BLaER1 (cell line): ENCODE measurements around the gene ASMT.
A peak's percentile ranks its signal among the peaks of the same experiment; 100 is the strongest.
"Not testable (repeated sequence)": the region's sequence is repeated elsewhere in the genome, so short reads cannot be mapped to it uniquely, and the experiment has no call there.

Source experiments
- H3K27ac ChIP-seq: shearing (Covaris generic); formaldehyde crosslinking; 2 replicates; pipeline ENCODE4 v1.8.1; 2022
- H3K27me3 ChIP-seq: shearing (Covaris generic); formaldehyde crosslinking; 2 replicates; pipeline ENCODE4 v1.8.1; 2022
- H3K36me3 ChIP-seq: shearing (Covaris generic); formaldehyde crosslinking; 2 replicates; pipeline ENCODE4 v1.8.1; 2022
- H3K4me1 ChIP-seq: shearing (Covaris generic); formaldehyde crosslinking; 2 replicates; pipeline ENCODE4 v1.8.1; 2022
- H3K4me2 ChIP-seq: shearing (Covaris generic); formaldehyde crosslinking; 2 replicates; pipeline ENCODE4 v1.8.1; 2022
- H3K4me3 ChIP-seq: shearing (Covaris generic); formaldehyde crosslinking; 2 replicates; pipeline ENCODE4 v1.8.1; 2022
- H3K9ac ChIP-seq: shearing (Covaris generic); formaldehyde crosslinking; 2 replicates; pipeline ENCODE4 v1.8.1; 2022
- H3K9me3 ChIP-seq: shearing (Covaris generic); formaldehyde crosslinking; 2 replicates; pipeline ENCODE4 v1.8.1; 2022
- H4K20me1 ChIP-seq: shearing (Covaris generic); formaldehyde crosslinking; 2 replicates; pipeline ENCODE4 v1.8.1; 2022
- Cebpa-rat ChIP-seq: shearing (Covaris generic); IDR thresholded peaks from 2 replicates; pipeline ENCODE4 v1.8.1; 2022

The ASMT gene

DNA sequence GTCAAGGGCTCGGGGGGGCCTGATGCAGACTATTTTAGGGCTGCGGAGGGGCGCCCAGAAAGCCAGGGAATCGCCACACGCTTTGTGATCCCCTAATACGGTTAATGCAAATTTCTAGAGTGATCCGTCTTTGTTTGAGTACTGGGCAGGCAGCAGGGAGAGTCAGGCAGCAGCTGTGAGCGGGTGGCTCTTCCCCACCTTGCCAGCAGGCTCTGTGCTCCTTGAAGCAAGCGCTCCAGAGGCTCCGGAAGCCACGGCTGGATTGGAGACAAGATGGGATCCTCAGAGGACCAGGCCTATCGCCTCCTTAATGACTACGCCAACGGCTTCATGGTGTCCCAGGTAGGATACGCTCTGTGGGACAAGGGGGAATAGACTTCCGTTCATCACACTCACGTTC is at the start of gene ASMT:
Gene ASMT (plus strand): TSS at position 133 of the 400 bp plus-strand sequence. CDS start 141 bp downstream, at position 274.
- Histone ChIP-seq H3K4me1 (peaks cover 17% of the 10 kb centered on the region), H3K4me3 (no peak within 1 kb of the TSS), H3K9ac (no peak within 1 kb of the TSS), H3K9me3 (no peaks in the 10 kb centered on the region), H3K27ac (no peak within 1 kb of the TSS), H3K4me2 (no peak within 1 kb of the TSS), H3K27me3 (peaks cover 3% of the 10 kb centered on the region; the same call in 1 of the 2 replicates), H3K36me3 (no peaks in the 10 kb centered on the region), H4K20me1 (no peaks in the 10 kb centered on the region)
- no peak for TF ChIP-seq Cebpa-rat

- not testable (repeated sequence) for H3K9me3 ChIP-seq, H3K27ac ChIP-seq, H3K27me3 ChIP-seq, H3K4me3 ChIP-seq, H4K20me1 ChIP-seq, H3K9ac ChIP-seq, H3K36me3 ChIP-seq, H3K4me2 ChIP-seq
- peaks cover 33% of the 10 kb centered on the region for H3K4me1 ChIP-seq
These were observed 40.7 kb upstream of the ASMT start for GRCh38 chrX:1574181-1574580.

- Histone ChIP-seq H3K27ac (0 out of 2 replicates have a peak overlapping the region, but pooled peaks have one; percentile 0), H4K20me1 (no peaks in the 10 kb centered on the region), H3K4me3 (no peak overlapping the region), H3K4me1 (peaks cover 16% of the 10 kb centered on the region), H3K9me3 (peaks cover 6% of the 10 kb centered on the region), H3K9ac (no peak overlapping the region), H3K36me3 (no peaks in the 10 kb centered on the region), H3K4me2 (peak overlapping the region; percentile 43), H3K27me3 (no peaks in the 10 kb centered on the region)
- no peak for TF ChIP-seq Cebpa-rat
These were observed 38.5 kb upstream of the ASMT start for GRCh38 chrX:1576201-1576992.

DNA sequence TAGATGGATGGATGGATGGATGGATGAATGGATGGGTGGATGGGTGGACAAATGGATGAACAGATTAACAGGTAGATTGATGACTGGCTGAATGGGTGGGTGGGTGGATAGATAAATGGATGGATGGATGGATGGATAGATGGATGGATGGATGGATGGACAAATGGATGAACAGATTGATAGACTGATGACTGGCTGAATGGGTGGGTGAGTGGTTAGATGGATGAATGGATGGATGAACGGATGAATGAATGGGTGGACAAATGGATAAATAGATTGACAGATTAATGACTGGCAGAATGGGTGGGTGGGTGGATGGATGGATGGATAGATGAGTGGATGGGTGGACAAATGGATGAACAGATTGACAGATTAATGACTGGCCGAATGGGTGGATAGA is 37.0 kb upstream of the ASMT start:
- Histone ChIP-seq H3K4me2 (no peak overlapping the region), H3K9ac (no peak overlapping the region), H3K27me3 (no peaks in the 10 kb centered on the region), H4K20me1 (no peaks in the 10 kb centered on the region), H3K4me3 (no peak overlapping the region), H3K27ac (no peak overlapping the region), H3K9me3 (peaks cover 2% of the 10 kb centered on the region), H3K4me1 (peaks cover 9% of the 10 kb centered on the region), H3K36me3 (no peaks in the 10 kb centered on the region)
- TF ChIP-seq Cebpa-rat, result no peak

- H3K36me3 ChIP-seq, result no peaks in the 10 kb centered on the region
- H3K4me2 ChIP-seq, result no peak overlapping the region
- H3K4me1 ChIP-seq, result peaks cover 9% of the 10 kb centered on the region
- H3K9ac ChIP-seq, result no peak overlapping the region
- H3K27ac ChIP-seq, result no peak overlapping the region
- no peaks in the 10 kb centered on the region for H3K27me3 ChIP-seq
- TF ChIP-seq Cebpa-rat, result no peak
- H3K4me3 ChIP-seq, result no peak overlapping the region
- H4K20me1 ChIP-seq, result no peaks in the 10 kb centered on the region
- no peaks in the 10 kb centered on the region; the same call in 1 of the 2 replicates for H3K9me3 ChIP-seq
These were observed 36.2 kb upstream of the ASMT start for GRCh38 chrX:1578511-1579173.

DNA sequence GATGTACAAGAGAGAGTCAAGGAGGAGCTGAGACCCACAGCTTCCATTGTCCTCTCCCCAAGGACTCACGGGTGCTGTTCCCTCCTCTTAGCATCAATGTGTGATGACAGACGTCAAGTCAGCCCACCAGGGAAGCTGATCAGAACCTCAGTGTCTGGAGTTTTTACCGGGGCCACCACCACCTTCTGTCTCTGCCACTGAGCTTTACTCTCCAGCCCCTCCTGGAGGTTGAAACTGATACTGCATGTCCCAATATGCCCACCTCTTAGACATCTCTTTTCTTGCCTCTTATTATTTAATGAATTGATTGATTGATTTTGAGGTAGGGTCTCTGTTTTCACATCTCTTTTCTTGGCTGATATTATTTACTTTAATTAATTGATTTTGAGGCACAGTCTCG is 33.7 kb upstream of the ASMT start:
- H3K27ac ChIP-seq, result no peak overlapping the region
- no peaks in the 10 kb centered on the region for H3K27me3 ChIP-seq
- H3K9me3 ChIP-seq, result no peaks in the 10 kb centered on the region; the same call in 1 of the 2 replicates
- no peak overlapping the region for H3K4me3 ChIP-seq
- H3K4me1 ChIP-seq, result peaks cover 7% of the 10 kb centered on the region
- H3K4me2 ChIP-seq, result no peak overlapping the region
- no peak overlapping the region for H3K9ac ChIP-seq
- H4K20me1 ChIP-seq, result no peaks in the 10 kb centered on the region
- H3K36me3 ChIP-seq, result no peaks in the 10 kb centered on the region
- TF ChIP-seq Cebpa-rat, result no peak

DNA sequence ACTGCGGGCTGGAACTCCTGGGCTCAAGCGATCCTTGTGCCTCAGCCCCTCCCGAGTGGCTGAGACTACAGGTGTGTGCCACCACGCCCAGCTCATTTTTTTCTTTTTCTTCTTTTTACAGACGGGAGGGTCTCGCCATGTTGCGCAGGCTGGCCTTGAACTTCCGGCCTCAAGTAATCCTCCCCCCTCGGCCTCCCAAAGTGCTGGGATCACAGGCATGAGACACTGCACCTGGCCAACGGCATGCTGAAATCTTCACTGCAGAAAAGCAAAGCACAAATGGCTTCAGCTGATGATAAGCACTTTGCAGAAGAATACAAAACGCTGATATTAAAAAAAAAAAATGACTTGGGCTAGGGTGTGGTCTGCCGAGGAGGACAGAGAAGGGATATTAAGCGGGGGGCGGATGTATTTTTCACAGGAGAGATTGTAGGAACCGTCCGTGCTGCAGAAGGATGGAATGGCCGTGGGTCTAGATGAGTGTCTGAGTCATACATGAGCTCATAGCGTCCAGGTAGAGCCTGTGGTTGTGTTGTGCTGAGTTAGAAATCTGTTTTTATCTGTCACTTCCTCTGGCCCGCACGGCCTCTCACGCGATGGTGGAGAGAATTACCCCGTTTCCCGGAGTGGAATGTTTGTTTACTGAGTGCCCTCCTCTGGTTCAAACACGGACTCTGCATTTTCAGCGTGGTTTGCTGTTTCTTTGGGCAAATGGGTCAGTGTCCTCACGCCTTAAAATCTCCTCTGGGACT is 32.0 kb upstream of the ASMT start:
- Histone ChIP-seq H4K20me1 (no peaks in the 10 kb centered on the region), H3K9ac (no peak overlapping the region), H3K27me3 (no peaks in the 10 kb centered on the region), H3K4me3 (no peak overlapping the region), H3K27ac (no peak overlapping the region), H3K36me3 (no peaks in the 10 kb centered on the region), H3K4me2 (no peak overlapping the region), H3K4me1 (peaks cover 5% of the 10 kb centered on the region), H3K9me3 (no peaks in the 10 kb centered on the region; the same call in 1 of the 2 replicates)
- TF ChIP-seq Cebpa-rat, result no peak

GRCh38 chrX:1584237-1585011 is 30.4 kb upstream of the ASMT start:
- no peaks in the 10 kb centered on the region for H3K27me3 ChIP-seq
- H3K36me3 ChIP-seq, result no peaks in the 10 kb centered on the region
- H3K9ac ChIP-seq, result no peak overlapping the region
- peaks cover 5% of the 10 kb centered on the region for H3K4me1 ChIP-seq
- no peak overlapping the region for H3K4me2 ChIP-seq
- TF ChIP-seq Cebpa-rat, result no peak
- H3K27ac ChIP-seq, result no peak overlapping the region
- H4K20me1 ChIP-seq, result no peaks in the 10 kb centered on the region
- no peaks in the 10 kb centered on the region for H3K9me3 ChIP-seq
- no peak overlapping the region for H3K4me3 ChIP-seq

- Histone ChIP-seq H3K9ac (no peak overlapping the region), H3K4me1 (peaks cover 14% of the 10 kb centered on the region), H3K27me3 (no peaks in the 10 kb centered on the region), H4K20me1 (peaks cover 3% of the 10 kb centered on the region), H3K27ac (no peak overlapping the region), H3K4me3 (no peak overlapping the region), H3K36me3 (no peaks in the 10 kb centered on the region), H3K9me3 (no peaks in the 10 kb centered on the region), H3K4me2 (peak overlapping the region; percentile 30; the same call in 1 of the 2 replicates)
- TF ChIP-seq Cebpa-rat, result no peak
These were observed 27.7 kb upstream of the ASMT start for GRCh38 chrX:1587161-1587560.
